HG03469 (cell line): ENCODE measurements around the gene ZNF668.

Experiments
- ATAC-seq: cut with Tn5 transposase; IDR thresholded peaks from one replicate; pipeline ENCODE4 v1.9.1; 2021; ENCODE audit warnings: mild to moderate bottlenecking, moderate library complexity, moderate number of reproducible peaks; ENCODE audit not compliant: unreplicated experiment

The ZNF668 gene

DNA sequence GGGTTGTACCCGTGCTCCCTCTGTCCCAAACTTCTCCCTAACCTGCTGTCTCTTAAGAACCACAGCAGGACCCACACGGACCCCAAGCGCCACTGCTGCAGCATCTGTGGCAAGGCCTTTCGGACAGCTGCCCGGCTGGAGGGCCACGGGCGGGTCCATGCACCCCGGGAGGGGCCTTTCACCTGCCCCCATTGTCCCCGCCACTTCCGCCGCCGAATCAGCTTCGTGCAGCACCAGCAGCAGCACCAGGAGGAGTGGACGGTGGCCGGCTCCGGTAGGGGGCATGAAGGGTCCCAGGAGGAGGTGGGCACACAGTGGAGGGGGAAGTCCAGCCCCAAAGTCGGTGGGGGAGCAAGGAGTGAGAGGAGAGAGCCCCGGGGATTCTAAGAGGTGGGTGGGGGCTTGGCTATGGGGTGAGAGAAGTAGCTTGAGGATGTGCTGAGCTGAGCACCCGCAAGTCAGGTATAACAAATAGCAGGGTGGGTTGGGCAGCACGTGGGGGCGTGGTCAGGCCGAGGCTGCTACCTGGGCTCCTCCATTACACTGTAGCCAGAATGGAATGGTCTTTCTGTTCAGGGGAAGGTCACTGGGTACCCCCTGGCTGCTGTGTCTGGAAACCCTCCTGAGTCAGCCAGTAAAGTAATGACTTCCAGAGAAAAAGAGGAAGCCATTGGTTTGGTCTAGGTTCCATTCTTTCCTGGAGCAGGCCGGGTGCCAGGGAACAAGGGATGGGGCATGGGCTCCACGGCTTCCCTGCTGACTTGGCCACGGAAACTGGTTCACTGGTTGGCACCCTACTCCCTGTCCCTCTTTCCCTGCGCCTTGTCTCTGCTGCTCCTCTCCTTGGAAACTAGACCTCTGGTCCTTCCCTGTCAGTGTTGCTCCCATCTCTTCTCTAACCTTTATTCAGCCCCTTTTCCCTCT, 7.7 kb upstream of the ZNF668 start:
- ATAC-seq: no peak

DNA sequence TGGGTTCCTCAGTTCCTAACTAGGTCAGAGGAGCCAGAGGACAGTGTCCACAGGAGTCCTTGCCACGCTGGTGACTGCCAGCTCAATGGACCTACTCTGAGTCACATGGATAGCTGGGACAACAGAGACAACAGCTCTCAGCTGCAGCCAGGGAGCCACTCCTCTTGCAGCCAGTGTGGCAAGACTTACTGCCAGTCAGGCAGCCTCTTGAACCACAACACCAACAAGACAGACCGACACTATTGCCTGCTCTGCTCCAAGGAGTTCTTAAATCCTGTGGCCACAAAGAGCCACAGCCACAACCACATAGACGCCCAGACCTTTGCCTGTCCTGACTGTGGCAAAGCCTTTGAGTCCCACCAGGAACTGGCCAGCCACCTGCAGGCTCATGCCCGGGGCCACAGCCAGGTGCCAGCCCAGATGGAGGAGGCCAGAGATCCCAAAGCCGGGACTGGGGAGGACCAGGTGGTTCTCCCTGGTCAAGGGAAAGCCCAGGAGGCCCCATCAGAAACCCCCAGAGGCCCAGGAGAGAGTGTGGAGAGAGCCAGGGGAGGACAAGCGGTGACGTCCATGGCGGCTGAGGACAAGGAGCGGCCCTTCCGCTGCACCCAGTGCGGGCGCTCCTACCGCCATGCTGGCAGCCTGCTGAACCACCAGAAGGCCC, 6.8 kb upstream of the ZNF668 start:
- no peak for ATAC-seq

DNA sequence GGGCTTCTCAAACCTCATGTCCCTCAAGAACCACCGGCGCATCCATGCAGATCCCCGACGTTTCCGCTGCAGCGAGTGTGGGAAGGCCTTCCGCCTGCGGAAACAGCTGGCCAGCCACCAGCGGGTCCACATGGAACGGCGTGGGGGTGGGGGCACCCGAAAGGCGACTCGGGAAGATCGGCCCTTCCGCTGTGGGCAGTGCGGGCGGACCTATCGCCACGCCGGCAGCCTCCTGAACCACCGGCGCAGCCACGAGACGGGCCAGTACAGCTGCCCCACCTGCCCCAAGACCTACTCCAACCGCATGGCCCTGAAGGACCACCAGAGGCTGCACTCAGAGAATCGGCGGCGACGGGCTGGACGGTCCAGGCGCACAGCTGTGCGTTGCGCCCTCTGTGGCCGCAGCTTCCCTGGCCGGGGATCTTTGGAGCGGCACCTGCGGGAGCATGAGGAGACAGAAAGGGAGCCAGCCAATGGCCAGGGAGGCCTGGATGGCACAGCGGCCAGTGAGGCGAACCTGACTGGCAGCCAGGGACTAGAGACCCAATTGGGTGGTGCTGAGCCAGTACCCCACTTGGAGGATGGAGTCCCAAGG, 6.1 kb upstream of the ZNF668 start:
- no peak for ATAC-seq

DNA sequence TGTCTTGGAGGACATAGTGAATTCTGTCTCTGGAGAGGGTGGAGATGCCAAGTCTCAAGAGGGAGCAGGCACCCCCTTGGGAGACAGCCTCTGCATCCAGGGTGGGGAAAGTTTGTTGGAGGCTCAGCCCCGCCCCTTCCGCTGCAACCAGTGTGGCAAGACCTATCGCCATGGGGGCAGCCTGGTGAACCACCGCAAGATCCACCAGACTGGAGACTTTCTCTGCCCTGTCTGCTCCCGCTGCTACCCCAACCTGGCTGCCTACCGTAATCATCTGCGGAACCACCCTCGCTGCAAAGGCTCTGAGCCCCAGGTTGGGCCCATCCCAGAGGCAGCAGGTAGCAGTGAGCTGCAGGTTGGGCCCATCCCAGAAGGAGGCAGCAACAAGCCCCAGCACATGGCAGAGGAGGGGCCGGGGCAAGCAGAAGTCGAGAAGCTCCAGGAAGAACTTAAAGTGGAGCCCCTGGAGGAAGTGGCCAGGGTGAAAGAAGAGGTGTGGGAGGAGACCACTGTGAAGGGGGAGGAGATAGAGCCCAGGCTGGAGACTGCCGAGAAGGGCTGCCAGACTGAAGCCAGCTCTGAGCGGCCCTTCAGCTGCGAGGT, 5.4 kb upstream of the ZNF668 start:
- no peak for ATAC-seq

DNA sequence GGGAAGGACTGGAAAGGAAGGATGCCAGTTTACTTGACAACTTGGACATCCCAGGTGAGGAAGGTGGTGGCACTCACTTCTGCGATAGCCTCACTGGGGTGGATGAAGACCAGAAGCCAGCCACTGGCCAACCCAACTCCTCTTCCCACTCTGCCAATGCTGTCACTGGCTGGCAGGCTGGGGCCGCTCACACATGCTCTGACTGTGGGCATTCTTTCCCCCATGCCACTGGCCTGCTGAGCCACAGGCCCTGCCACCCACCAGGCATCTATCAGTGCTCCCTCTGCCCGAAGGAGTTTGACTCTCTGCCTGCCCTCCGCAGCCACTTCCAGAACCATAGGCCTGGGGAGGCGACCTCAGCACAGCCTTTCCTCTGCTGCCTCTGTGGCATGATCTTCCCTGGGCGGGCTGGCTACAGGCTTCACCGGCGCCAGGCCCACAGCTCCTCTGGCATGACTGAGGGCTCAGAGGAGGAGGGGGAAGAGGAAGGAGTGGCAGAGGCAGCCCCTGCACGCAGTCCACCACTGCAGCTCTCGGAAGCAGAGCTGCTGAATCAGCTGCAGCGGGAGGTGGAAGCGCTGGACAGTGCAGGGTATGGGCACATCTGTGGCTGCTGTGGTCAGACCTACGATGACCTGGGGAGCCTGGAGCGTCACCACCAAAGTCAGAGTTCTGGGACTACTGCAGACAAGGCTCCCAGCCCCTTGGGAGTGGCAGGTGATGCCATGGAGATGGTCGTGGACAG, 4.7 kb upstream of the ZNF668 start:
- ATAC-seq: no peak

DNA sequence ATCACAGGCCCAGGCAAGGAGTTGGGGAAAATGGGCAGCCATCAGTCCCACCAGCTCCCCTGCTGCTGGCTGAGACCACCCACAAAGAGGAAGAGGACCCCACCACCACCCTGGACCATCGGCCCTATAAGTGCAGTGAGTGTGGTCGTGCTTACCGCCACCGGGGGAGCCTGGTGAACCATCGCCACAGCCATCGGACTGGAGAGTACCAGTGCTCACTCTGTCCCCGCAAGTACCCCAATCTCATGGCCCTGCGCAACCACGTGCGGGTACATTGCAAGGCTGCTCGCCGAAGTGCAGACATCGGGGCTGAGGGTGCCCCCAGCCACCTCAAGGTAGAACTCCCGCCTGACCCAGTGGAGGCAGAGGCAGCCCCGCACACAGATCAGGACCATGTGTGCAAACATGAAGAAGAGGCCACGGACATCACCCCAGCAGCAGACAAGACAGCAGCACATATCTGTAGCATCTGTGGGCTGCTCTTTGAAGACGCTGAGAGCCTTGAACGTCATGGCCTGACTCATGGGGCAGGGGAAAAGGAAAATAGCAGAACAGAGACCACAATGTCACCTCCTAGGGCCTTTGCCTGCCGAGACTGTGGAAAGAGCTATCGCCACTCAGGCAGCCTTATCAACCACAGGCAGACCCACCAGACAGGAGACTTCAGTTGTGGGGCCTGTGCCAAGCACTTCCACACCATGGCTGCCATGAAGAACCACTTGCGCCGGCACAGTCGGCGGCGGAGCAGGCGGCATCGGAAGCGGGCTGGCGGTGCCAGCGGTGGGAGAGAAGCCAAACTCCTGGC, 3.8 kb upstream of the ZNF668 start:
- ATAC-seq: no peak

DNA sequence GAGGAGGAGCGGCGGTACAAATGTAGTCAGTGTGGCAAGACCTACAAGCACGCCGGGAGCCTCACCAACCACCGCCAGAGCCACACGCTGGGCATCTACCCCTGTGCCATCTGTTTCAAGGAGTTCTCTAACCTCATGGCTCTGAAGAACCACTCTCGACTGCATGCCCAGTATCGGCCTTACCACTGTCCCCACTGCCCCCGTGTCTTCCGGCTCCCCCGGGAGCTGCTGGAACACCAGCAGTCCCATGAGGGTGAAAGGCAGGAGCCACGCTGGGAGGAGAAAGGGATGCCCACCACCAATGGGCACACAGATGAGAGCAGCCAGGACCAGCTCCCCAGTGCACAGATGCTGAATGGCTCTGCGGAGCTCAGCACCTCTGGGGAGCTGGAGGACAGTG, 3.0 kb upstream of the ZNF668 start:
- ATAC-seq: no peak

DNA sequence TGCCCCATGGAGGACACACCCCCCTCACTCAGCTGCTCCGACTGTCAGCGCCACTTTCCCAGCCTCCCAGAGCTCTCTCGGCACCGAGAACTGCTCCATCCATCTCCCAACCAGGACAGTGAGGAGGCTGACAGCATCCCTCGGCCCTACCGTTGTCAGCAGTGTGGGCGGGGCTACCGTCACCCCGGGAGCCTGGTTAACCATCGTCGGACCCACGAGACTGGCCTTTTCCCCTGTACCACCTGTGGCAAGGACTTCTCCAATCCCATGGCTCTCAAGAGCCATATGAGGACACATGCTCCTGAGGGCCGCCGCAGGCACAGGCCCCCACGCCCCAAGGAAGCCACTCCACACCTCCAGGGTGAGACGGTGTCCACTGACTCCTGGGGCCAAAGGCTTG, 2.3 kb upstream of the ZNF668 start:
- ATAC-seq: no peak

DNA sequence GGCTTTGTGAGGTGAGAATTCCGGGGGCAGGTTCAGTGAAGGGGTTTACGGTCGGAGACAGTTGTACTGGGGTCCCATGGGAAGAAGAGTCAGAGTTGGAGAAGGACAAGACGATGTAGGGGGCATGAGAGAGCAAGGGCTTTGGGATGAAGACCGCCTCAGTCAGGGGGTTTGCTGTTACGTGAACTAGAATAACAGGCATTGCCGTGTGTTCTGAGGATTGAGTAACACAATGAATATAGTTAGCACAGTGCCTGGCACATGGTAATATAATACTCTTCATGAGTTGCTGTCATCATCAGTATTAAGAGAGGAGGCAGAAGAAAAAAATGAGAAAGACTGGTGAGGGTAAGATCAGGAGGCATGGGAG, 759 bp upstream of the ZNF668 start:
- ATAC-seq: no peak

DNA sequence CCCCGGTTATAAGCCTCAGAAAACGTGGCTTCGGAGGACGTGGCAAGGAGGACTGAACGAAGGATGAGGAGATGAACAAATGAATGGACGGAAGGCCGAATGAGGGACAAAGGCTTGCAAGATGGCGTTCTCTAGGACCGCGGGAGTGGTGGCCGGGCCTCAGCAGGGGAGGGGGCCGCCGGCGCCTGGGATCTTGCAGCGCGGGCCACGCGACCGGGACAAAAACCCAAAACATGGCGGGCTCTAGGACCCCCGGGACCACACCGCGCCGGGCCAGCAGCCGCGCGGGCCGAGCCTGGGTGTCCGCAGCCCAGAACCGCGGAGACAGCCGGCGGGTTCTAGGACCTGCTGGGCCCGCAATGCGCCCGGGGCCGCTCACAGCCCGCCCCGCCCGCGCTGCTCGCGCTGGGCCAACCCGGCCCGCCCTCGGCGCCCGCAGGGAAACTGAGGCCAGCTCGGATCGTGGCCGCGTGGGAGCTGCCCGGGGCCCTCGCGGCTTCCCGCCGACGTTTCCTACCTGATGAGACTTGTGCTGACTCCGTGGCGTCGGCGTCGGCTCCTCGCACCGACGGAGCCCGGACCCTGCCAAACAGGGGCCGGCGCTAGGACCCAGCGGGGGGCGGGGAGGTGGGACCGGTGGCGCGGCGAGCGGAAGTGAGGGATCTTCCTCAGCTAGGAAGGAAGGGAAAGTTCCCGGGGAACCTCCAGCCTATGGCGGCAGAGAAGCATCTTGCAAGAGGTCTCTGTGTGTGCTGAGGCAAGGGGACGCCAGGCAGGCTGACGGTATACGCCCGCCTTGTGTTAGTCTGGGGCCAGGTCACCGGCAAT, 684 bp downstream of the ZNF668 start:
- ATAC-seq: peak; percentile 34

DNA sequence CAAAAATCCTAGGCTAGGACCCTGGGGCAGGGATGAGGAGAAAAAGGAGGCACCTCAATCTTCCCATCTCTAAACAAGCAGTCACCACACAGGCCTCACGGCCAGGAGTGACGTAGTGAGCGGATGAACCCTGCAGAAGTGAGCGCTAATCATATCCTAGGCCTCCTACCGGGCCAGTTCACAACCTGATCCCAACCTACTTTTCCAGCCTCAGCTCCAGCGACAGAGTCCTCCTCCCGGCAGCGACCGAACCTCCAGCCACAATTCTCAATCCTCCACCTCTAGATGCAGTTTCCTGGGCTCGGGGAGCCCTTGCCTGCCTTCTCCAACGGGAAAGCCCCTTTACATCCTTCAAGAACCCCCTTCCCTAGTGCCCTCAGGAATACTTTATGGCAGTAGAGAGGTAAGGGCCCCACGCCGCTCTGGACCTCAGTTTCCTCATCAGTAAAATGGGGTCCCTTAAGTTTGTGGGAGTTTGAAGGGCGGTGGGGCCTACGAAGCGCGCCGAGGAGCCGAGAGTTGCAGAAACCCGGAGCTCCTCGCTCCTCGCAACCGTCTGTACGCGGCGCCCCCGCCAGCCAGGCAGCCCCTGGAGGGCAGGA, 1.4 kb downstream of the ZNF668 start:
- no peak for ATAC-seq

DNA sequence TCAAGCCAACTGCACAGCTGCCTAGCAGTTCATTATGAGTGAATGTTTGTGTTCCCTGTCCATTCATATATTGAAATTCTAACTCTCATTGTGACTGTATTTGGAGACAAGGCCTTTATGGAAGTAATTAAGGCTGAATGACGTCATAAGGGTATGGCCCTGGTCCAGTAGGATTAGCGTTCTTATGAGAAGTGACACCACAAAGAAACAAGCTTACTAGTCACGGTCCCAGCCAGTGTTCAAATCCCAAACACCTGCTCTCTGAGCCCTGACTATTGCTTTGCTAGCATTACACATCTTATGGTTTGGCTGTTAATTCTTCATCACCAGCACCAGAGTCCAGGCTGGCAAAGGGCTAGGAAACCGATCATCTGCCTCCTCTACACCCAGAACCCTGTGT, 2.2 kb downstream of the ZNF668 start:
- ATAC-seq: no peak

DNA sequence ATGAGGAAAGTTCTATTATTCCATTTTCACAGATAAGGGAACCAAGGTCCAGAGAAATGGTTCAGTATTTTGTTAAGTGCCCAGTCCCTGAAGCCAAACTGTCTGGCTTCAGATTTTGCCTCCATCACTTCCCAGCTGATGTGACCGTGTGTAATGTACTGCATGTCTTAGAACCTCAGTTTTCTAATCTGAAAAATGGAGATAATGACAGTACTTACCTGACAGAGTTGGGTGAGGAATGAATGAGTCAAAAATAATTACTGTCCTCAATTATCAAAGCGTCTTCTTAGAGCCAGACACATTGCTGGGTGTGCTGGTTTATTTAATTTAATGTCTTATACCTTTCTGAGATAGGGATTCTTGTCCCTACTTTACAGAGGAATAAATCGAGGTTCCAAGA, 6.7 kb downstream of the ZNF668 start:
- no peak for ATAC-seq

DNA sequence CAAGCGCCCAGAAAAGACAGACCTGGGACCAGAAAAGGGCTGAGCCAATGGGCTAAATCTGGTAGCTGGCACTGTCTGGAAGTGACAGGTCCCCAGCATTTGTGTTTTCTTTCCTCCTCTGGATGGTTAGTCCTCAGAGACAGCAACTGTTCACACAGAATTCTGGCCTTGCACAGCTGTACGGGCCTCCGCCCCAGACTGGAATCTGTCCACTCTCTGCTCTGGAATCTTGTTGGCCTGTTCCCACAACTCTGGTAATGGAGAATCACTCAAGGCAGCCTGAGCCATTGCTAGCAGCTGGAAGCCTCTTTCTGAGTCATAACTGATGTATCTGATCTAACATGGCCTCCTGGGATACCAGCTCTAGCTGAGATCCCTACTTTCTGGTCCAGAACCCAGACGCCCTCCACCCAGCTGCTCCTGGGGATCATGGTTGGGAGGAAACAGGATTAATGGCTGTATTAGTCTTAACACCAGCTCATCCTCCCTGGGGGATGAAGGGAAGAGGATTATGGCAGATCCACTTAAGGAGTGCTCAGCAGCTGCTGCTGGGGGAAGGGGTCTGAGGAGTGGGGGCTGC, 9.1 kb downstream of the ZNF668 start:
- ATAC-seq: no peak

DNA sequence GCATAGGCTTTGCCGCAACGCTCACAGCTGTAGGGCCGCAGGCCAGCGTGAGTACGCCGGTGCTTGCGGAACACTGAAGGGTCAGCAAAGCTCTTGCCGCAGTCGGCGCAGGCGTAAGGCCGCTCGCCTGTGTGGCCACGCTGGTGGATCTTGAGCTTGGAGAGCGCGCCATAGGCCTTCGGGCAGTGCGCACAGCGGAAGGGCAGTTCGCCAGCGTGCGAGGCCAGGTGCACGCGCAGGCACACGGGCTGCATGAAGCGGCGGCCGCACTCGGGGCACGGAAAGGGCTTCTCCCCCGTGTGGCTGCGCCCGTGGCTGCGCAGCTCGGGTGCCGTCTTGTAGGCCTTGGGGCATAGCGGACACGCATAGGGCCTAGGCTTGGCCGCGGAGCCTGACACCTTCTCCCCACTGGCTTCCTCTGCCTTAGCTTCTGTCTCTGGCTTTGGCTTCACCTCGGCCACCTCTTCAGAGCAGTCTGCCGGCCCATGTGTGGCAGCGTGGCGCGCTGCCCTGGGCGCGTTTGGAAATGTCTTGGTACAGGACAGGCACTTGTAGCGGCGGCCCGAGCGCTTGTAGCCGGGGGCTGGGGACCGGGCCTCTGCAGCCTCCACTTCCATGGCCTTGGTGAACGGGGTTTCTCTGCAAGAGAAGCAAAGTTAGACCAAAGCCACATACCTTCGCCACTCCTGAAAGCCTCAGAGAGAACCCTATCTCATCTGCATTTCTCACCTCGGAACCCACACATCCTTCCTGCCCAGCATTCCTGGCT, 10.0 kb downstream of the ZNF668 start:
- no peak for ATAC-seq

DNA sequence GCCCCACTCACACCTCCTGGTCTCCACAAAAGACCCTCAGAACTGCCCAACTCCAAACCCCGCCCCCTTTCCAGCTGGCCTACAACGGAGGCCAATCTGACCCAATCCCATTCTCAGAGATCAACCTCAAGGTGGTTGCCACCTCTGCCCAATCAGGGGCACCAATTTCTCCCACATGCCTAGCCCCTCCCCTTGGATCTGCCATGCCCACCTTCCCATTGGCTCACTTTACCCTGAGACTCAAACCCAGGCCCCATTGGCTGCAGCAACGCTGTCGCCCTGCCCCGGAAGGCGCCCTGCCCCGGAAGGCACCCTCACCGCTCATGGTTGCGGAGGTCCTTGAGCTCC, 10.6 kb downstream of the ZNF668 start:
- ATAC-seq: no peak

DNA sequence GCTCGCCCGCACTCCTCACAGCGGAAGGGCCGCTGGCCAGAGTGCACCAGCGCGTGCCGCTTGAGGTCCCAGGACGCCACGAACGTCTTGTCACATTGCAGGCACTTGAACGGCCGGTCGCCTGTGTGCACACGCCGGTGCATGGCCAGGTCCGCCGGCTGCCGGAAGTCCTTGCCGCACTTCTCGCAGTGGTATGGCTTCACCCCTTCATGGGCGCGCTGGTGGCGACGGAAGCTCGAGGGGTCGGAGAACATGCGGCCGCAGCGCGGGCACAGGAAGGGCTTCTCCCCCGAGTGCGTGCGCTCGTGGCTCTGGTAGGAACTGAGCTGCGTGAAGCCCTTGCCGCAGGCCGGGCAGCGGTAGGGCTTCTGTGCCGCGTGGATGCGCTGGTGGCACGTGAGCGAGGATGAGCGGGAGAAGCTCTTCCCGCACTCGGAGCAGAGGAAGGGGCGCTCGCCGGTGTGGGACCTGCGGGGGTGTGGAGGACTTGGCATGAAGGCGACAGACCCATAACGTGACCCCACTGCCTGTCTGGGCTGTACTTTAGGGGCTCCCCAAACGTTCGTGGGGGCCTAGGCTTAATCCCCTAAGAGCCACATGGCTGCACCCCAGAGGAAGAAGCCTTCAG, 12.1 kb downstream of the ZNF668 start:
- ATAC-seq: no peak
